HepG2 (cell line): ENCODE results near the gene TMTC3. TPM values are rescaled to one million over a fixed set of nuclear protein-coding genes. Genes with fewer than 3 reads are reported as not detected.

Experiments used
- ATAC-seq: fragments of 200-7000 bp; cut with Tn5 transposase; 3 replicates; pipeline ENCODE4 v1.9.1; 2020; ENCODE audit warnings: mild to moderate bottlenecking, moderate library complexity
- BruUV-seq: library from RNA; stranded (reverse); fragments of 400-500 nt; replicated peaks from 2 replicates; lab custom pipeline; 2021; lab: Mats Ljungman, UMichigan
- CTCF ChIA-PET: fragments of 300-600 bp; formaldehyde crosslinking; extraction: SDS; loops from one replicate; lab custom pipeline; 2021; ENCODE audit warnings: low total read pairs, inconsistent platforms, low intra/inter-chr PET ratio; lab: Yijun Ruan, JAX
- POLR2A ChIA-PET: fragments of 350-600 bp; sonication (Branson Sonifier 250); formaldehyde crosslinking; loops from one replicate; lab custom pipeline; 2020; ENCODE audit warnings: antibody characterized with exemption, inconsistent platforms; lab: Yijun Ruan, JAX
- DNase-seq: peaks from one replicate; pipeline ENCODE4 v3.0.0-alpha.2; 2015; ENCODE audit warnings: low spot score
- FAIRE-seq: peaks from 3 replicates; lab custom pipeline; 2011; peaks lifted over from hg19 to GRCh38; lab: Jason Lieb, UNC
- H2AFZ ChIP-seq: one replicate; pipeline ENCODE4 v1.6.1; 2011; ENCODE audit warnings: low read length, inconsistent platforms
- H3K27ac ChIP-seq: fragments of 300-600 bp; 3 replicates; pipeline ENCODE4 v1.8.0; 2011; ENCODE audit warnings: mixed run types, mild to moderate bottlenecking, mixed read lengths, low read length, inconsistent platforms; ENCODE audit not compliant: insufficient read depth; ENCODE audit errors: extremely low read length
- H3K27me3 ChIP-seq, 2 experiments: fragments of 200-600 bp in 1 of 2; 2 replicates in 1 of 2; 3 replicates in 1 of 2; pipeline versions ENCODE4 v1.6.0 to v1.8.0; 2011; ENCODE audit warnings: low read length in 2 of 2, mild to moderate bottlenecking in 2 of 2, moderate library complexity in 2 of 2, inconsistent platforms in 1 of 2; ENCODE audit not compliant: insufficient read depth in 2 of 2, control insufficient read depth in 1 of 2
- H3K36me3 ChIP-seq, 2 experiments: fragments of 200-600 bp in 1 of 2; replicated peaks in 1 of 2; 2 replicates in 1 of 2; 3 replicates in 1 of 2; pipeline versions ENCODE4 v1.5.1 to v1.8.0; 2011; ENCODE audit warnings: low read length in 2 of 2, inconsistent platforms in 1 of 2; ENCODE audit not compliant: insufficient read depth in 2 of 2, control insufficient read depth in 1 of 2
- H3K4me1 ChIP-seq: 2 replicates; pipeline ENCODE4 v1.5.1; 2012; ENCODE audit warnings: low read length, inconsistent platforms; ENCODE audit not compliant: insufficient read depth
- H3K4me2 ChIP-seq: 2 replicates; pipeline ENCODE4 v1.6.0; 2011; ENCODE audit warnings: low read depth, low read length, inconsistent platforms
- H3K4me3 ChIP-seq, 3 experiments: fragments of 200-600 bp in 1 of 3; sonication (generic), shearing (Covaris generic) in 1 of 3; replicated peaks in 1 of 3; 2 replicates each; pipeline ENCODE4 v1.5.1; 2011 to 2016; ENCODE audit warnings: low read length in 3 of 3, inconsistent platforms in 2 of 3, low read depth in 2 of 3, mild to moderate bottlenecking in 2 of 3, control low read depth in 1 of 3, mixed read lengths in 1 of 3; ENCODE audit not compliant: insufficient read depth in 1 of 3
- H3K79me2 ChIP-seq: one replicate; pipeline ENCODE4 v1.6.1; 2011; ENCODE audit warnings: low read length, inconsistent platforms; ENCODE audit not compliant: insufficient read depth
- H3K9ac ChIP-seq: 2 replicates; pipeline ENCODE4 v1.6.0; 2011; ENCODE audit warnings: mild to moderate bottlenecking, low read depth, low read length, inconsistent platforms; ENCODE audit not compliant: insufficient read depth
- H3K9me3 ChIP-seq: 2 replicates; pipeline ENCODE4 v1.5.1; 2012; ENCODE audit warnings: mild to moderate bottlenecking, low read length
- H4K20me1 ChIP-seq: 2 replicates; pipeline ENCODE4 v1.6.0; 2011; ENCODE audit warnings: inconsistent platforms, mild to moderate bottlenecking, low read length, moderate library complexity; ENCODE audit not compliant: insufficient read depth
- HMGA1 ChIP-seq: sonication (generic); formaldehyde crosslinking; conservative IDR thresholded peaks from 2 replicates; pipeline ENCODE4 v1.4.0; 2020; ENCODE audit warnings: missing genetic modification reagents
- NFE2L1 ChIP-seq: sonication (generic); formaldehyde crosslinking; IDR thresholded peaks from 2 replicates; pipeline ENCODE4 v1.4.0; 2020; ENCODE audit warnings: missing genetic modification reagents, mild to moderate bottlenecking, borderline replicate concordance
- SALL2 ChIP-seq: sonication (generic); formaldehyde crosslinking; IDR thresholded peaks from 2 replicates; pipeline ENCODE4 v1.8.1; 2023; ENCODE audit warnings: mild to moderate bottlenecking, missing genetic modification reagents, inconsistent platforms
- SKI ChIP-seq: fragments of 450-650 bp; IDR thresholded peaks from one replicate; pipeline ENCODE4 v1.6.1; 2018; ENCODE audit warnings: mild to moderate bottlenecking; ENCODE audit not compliant: partially characterized antibody
- SMAD1 ChIP-seq: sonication (generic); formaldehyde crosslinking; IDR thresholded peaks from 2 replicates; pipeline ENCODE4 v1.4.0; 2020; ENCODE audit warnings: missing genetic modification reagents, low read depth, mild to moderate bottlenecking, borderline replicate concordance
- ZFP37 ChIP-seq: sonication (generic); formaldehyde crosslinking; IDR thresholded peaks from 2 replicates; pipeline ENCODE4 v1.4.0; 2020; ENCODE audit warnings: missing genetic modification reagents, borderline replicate concordance
- ZNF264 ChIP-seq: sonication (generic); formaldehyde crosslinking; IDR thresholded peaks from 2 replicates; pipeline ENCODE4 v1.4.0; 2020; ENCODE audit warnings: missing genetic modification reagents
- ZNF546 ChIP-seq: sonication (generic); formaldehyde crosslinking; conservative IDR thresholded peaks from 2 replicates; pipeline ENCODE4 v1.8.1; 2023; ENCODE audit warnings: mild to moderate bottlenecking, missing genetic modification reagents
- ZSCAN20 ChIP-seq: sonication (generic); formaldehyde crosslinking; IDR thresholded peaks from 2 replicates; pipeline ENCODE4 v1.4.0; 2020; ENCODE audit warnings: missing genetic modification reagents, mild to moderate bottlenecking, borderline replicate concordance
- WGBS: methylation state at CpG from one replicate; pipeline ENCODE4 v1.1.6; 2017; ENCODE audit warnings: low lambda C conversion rate; 5-methylcytosine and 5-hydroxymethylcytosine counted together
- in situ Hi-C: cut with HindIII; loops from 2 replicates; pipeline ENCODE4 v1.10.0; 2017; ENCODE audit warnings: low pct_unique_long_range_greater_than_20kb; ENCODE audit not compliant: extremely low pct_ligation_motif_present
- intact Hi-C: fragments of 100-400 bp; cut with micrococcal nuclease; formaldehyde crosslinking; loops from one replicate; pipeline ENCODE4 v1.10.0; 2022; ENCODE audit not compliant: unreplicated experiment
- polyA plus RNA-seq, 8 experiments: library from polyadenylated mRNA; depleted of rRNA in 3 of 8; stranded (reverse) in 7 of 8; unstranded in 1 of 8; fragments of >200 nt; fragmentation: Illumina TruSeq in 4 of 8; extraction: Trizol in 4 of 8; gene quantifications; 2 replicates each; pipeline versions ENCODE4 v1.2.1 to v1.2.3, GENCODE V29; 2011 to 2016; ENCODE audit warnings: low read depth in 4 of 8, missing spikeins in 1 of 8, mixed read lengths in 1 of 8; ENCODE audit not compliant: insufficient read depth in 1 of 8
- total RNA-seq, 5 experiments: library from RNA; depleted of rRNA; stranded (reverse); fragments of >200 nt; fragmentation: Illumina TruSeq; extraction: Trizol; gene quantifications; 2 replicates each; pipeline ENCODE4 v1.2.3, GENCODE V29; 2016; ENCODE audit warnings: low read depth in 1 of 5
- TF ChIP-seq, protein P1 (sequence below): sonication (generic); formaldehyde crosslinking; IDR thresholded peaks from 2 replicates; pipeline ENCODE4 v1.8.0; 2022; ENCODE audit warnings: mild to moderate bottlenecking, missing genetic modification reagents
- TF ChIP-seq, protein P2 (sequence below): sonication (generic); formaldehyde crosslinking; IDR thresholded peaks from 2 replicates; pipeline ENCODE4 v1.5.0; 2020; ENCODE audit warnings: mild to moderate bottlenecking, missing genetic modification reagents, borderline replicate concordance

Gene TMTC3
- total and polyA plus RNA-seq, 2 of the 13 experiments (the other 11 are each of a cell fraction or from before 2014, with no cell fraction given): 6.3 to 22.5 TPM

DNA sequence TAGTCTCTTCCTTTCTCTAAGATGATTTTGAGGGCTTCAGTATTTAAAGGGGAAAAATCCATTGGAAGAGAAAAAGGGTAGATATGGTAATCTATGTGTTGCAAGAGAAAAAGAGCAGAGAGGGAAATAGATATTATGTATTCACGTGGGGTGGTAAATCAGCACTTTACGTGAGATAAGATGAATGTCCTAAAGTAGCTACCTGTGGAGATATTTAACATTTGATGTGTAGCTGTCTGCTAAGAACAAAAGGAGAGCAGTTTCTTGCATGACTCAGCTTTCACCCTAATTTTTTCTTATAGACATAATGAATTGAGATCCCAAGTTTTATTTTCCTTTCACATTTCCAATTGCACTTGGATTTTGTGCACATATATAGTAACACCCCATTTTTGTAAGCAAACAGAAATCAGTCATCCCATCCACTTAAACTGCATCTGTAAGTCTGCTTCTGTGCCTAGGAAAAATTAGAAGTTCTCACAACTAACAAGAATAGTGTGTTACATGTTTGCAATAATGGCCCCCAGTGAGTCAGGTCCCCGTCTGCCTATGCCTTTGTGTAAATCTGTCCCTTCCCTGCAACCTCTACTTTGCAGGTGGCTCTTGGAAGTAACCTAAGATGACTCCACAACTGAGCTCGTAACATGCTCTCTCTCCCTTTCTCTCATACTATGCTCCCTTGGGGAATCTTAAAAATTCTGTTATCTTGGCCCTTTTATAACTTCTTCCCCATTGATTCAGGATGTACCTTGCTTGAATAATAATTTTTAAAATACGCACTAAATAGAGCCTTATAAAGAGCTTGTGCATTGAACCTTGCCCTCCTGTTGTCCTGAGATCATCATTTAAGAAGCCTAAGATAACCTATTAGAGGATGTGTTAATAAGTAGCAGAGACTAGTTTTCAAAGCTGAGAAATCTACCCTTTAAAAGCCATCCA is 3.7 kb downstream of the TMTC3 start:
- BruUV-seq: no TSS peak
- FAIRE-seq (no peak), ATAC-seq (no peak), DNase-seq (no peak)
- in situ Hi-C loops: loop anchor here (25.0 kb wide), 1 partner anchor 841 kb away; no protein-coding TSS in a partner anchor
- Histone ChIP-seq H3K4me3 (no peak overlapping the region), H3K9me3 (no peaks in the 10 kb centered on the region), H3K27me3 (no peaks in the 10 kb centered on the region; a peak in 1 of 5 replicates), H2AFZ (no peak overlapping the region), H3K9ac (no peak overlapping the region), H3K27ac (no peak overlapping the region), H3K4me1 (peaks cover 24% of the 10 kb centered on the region), H4K20me1 (no peaks in the 10 kb centered on the region), H3K36me3 (no peaks in the 10 kb centered on the region), H3K4me2 (no peak overlapping the region), H3K79me2 (peaks cover 13% of the 10 kb centered on the region)
- TF ChIP-seq NFE2L1 (no peak), SALL2 (CRISPR knock-in tag) (no peak), SKI (no peak), HMGA1 (no peak), ZFP37 (CRISPR knock-in tag) (no peak), ZNF264 (no peak), SMAD1 (CRISPR knock-in tag) (no peak), ZSCAN20 (CRISPR knock-in tag) (no peak), ZNF546 (CRISPR knock-in tag) (no peak)
- TF ChIP-seq, protein P1, sequence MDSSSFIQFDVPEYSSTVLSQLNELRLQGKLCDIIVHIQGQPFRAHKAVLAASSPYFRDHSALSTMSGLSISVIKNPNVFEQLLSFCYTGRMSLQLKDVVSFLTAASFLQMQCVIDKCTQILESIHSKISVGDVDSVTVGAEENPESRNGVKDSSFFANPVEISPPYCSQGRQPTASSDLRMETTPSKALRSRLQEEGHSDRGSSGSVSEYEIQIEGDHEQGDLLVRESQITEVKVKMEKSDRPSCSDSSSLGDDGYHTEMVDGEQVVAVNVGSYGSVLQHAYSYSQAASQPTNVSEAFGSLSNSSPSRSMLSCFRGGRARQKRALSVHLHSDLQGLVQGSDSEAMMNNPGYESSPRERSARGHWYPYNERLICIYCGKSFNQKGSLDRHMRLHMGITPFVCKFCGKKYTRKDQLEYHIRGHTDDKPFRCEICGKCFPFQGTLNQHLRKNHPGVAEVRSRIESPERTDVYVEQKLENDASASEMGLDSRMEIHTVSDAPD: no peak
- TF ChIP-seq, protein P2, sequence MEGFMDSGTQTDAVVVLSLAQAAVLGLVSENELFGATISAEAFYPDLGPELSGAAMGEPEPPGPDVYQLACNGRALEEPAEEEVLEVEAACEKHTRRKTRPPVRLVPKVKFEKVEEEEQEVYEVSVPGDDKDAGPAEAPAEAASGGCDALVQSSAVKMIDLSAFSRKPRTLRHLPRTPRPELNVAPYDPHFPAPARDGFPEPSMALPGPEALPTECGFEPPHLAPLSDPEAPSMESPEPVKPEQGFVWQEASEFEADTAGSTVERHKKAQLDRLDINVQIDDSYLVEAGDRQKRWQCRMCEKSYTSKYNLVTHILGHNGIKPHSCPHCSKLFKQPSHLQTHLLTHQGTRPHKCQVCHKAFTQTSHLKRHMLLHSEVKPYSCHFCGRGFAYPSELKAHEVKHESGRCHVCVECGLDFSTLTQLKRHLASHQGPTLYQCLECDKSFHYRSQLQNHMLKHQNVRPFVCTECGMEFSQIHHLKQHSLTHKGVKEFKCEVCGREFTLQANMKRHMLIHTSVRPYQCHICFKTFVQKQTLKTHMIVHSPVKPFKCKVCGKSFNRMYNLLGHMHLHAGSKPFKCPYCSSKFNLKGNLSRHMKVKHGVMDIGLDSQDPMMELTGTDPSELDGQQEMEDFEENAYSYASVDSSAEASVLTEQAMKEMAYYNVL (CRISPR knock-in tag): no peak
- intact Hi-C loops: loop anchor here (10.0 kb wide), 3 partner anchors 429 to 869 kb away; no protein-coding TSS in a partner anchor
- ChIA-PET CTCF (no interaction called here), POLR2A (no interaction called here)
- WGBS: 95% methylated on average over 5 of the region's 5 CpGs
